Fibroblast of the aortic adventitia (primary cell): ENCODE measurements around the gene TUBB4B. TPM values are rescaled to one million over a fixed set of nuclear protein-coding genes. Genes with fewer than 3 reads are reported as not detected.
"Not testable (repeated sequence)": the region's sequence is repeated elsewhere in the genome, so short reads cannot be mapped to it uniquely, and the experiment has no call there.

Experiments used
- DNase-seq: peaks from one replicate; pipeline ENCODE4 v3.0.0-alpha.2; 2010; ENCODE audit warnings: low read depth
- H3K4me3 ChIP-seq: 2 replicates; pipeline ENCODE4 v1.5.1; 2011; ENCODE audit warnings: low read depth, mild to moderate bottlenecking, control low read depth, low read length, moderate library complexity
- CTCF ChIP-seq: IDR thresholded peaks from 2 replicates; pipeline ENCODE4 v1.5.1; 2011; ENCODE audit warnings: mild to moderate bottlenecking, low read length, control low read depth, inconsistent platforms; ENCODE audit not compliant: insufficient read depth
- total RNA-seq: library from RNA; depleted of rRNA; stranded (reverse); fragments of >200 nt; gene quantifications from 2 replicates; pipeline ENCODE4 v1.2.3, GENCODE V29; 2012; ENCODE audit warnings: low replicate concordance

TUBB4B gene
- total RNA-seq, 1 donor: 195 TPM

- no peak for DNase-seq
- H3K4me3 ChIP-seq: no peak overlapping the region
- no peak for TF ChIP-seq CTCF
Observed at GRCh38 chr9:137234758-137235423, 6.2 kb upstream of the TUBB4B start.

- no peak overlapping the region for H3K4me3 ChIP-seq
- TF ChIP-seq CTCF: no peak
Observed at GRCh38 chr9:137235424-137236237, 5.5 kb upstream of the TUBB4B start.

GRCh38 chr9:137236238-137236935 lies 4.7 kb upstream of the TUBB4B start:
- peak; percentile 69 for DNase-seq
- peak; percentile 96 for TF ChIP-seq CTCF
- no peak overlapping the region for H3K4me3 ChIP-seq

More at GRCh38 chr9:137235424-137236237, 5.5 kb upstream of the TUBB4B start:
- DNase-seq: no peak

- no peak for DNase-seq
- TF ChIP-seq CTCF: no peak
- no peak overlapping the region for H3K4me3 ChIP-seq
Observed at GRCh38 chr9:137236936-137237421, 4.1 kb upstream of the TUBB4B start.

- no peak for TF ChIP-seq CTCF
- H3K4me3 ChIP-seq: no peak overlapping the region
- no peak for DNase-seq
Observed at GRCh38 chr9:137237759-137238726, 3.0 kb upstream of the TUBB4B start.

- H3K4me3 ChIP-seq: peak overlapping the region; percentile 72
- not testable (repeated sequence) for DNase-seq
Observed at GRCh38 chr9:137239541-137240200, 1.4 kb upstream of the TUBB4B start.
